Measurements from ENCODE around the gene EWSR1. TPM values are rescaled to one million over a fixed set of nuclear protein-coding genes. Genes with fewer than 3 reads are reported as not detected.

EWSR1 gene
- total RNA-seq, 1 experiment from 2014 or later, result 211 TPM

GRCh38 chr22:29310065-29310862, 42.2 kb downstream of the EWSR1 start:
- in situ Hi-C loops (cut with HindIII; ENCODE audit: low pct_unique_long_range_greater_than_20kb, low sequenced_read_pairs), result no loop called here
- no peak for DNase-seq (ENCODE audit: low read depth, low spot score)

GRCh38 chr22:29310863-29311339, 42.8 kb downstream of the EWSR1 start:
- in situ Hi-C loops (cut with HindIII; ENCODE audit: low pct_unique_long_range_greater_than_20kb, low sequenced_read_pairs), result no loop called here
- peak; percentile 85 for DNase-seq (ENCODE audit: low read depth, low spot score)

- DNase-seq (ENCODE audit: low read depth, low spot score), result no peak
- in situ Hi-C loops (cut with HindIII; ENCODE audit: low pct_unique_long_range_greater_than_20kb, low sequenced_read_pairs), result no loop called here
Observed at GRCh38 chr22:29311464-29312217, 43.6 kb downstream of the EWSR1 start.

- in situ Hi-C loops (cut with HindIII; ENCODE audit: low pct_unique_long_range_greater_than_20kb, low sequenced_read_pairs), result no loop called here
- peak; percentile 36 for DNase-seq (ENCODE audit: low read depth, low spot score)
Observed at GRCh38 chr22:29312218-29313125, 44.4 kb downstream of the EWSR1 start.

- DNase-seq (ENCODE audit: low read depth, low spot score), result peak; percentile 40
- in situ Hi-C loops (cut with HindIII; ENCODE audit: low pct_unique_long_range_greater_than_20kb, low sequenced_read_pairs), result no loop called here
Observed at GRCh38 chr22:29313126-29313575, 45.1 kb downstream of the EWSR1 start.

- in situ Hi-C loops (cut with HindIII; ENCODE audit: low pct_unique_long_range_greater_than_20kb, low sequenced_read_pairs), result no loop called here
- DNase-seq (ENCODE audit: low read depth, low spot score), result no peak
Observed at GRCh38 chr22:29313576-29314466, 45.8 kb downstream of the EWSR1 start.

GRCh38 chr22:29314537-29315285, 46.6 kb downstream of the EWSR1 start:
- no peak for DNase-seq (ENCODE audit: low read depth, low spot score)
- in situ Hi-C loops (cut with HindIII; ENCODE audit: low pct_unique_long_range_greater_than_20kb, low sequenced_read_pairs), result no loop called here

- in situ Hi-C loops (cut with HindIII; ENCODE audit: low pct_unique_long_range_greater_than_20kb, low sequenced_read_pairs), result no loop called here
- DNase-seq (ENCODE audit: low read depth, low spot score), result no peak
Observed at GRCh38 chr22:29315286-29316140, 47.4 kb downstream of the EWSR1 start, which contains the start of gene RASL10A. TSS of gene RASL10A (minus strand) at chr22:29315697. CDS start at chr22:29315246, 451 bp downstream.

- in situ Hi-C loops (cut with HindIII; ENCODE audit: low pct_unique_long_range_greater_than_20kb, low sequenced_read_pairs), result no loop called here
- no peak for DNase-seq (ENCODE audit: low read depth, low spot score)
Observed at GRCh38 chr22:29316141-29316828, 48.2 kb downstream of the EWSR1 start.

GRCh38 chr22:29317827-29318454, 49.9 kb downstream of the EWSR1 start:
- no peak for DNase-seq (ENCODE audit: low read depth, low spot score)
- in situ Hi-C loops (cut with HindIII; ENCODE audit: low pct_unique_long_range_greater_than_20kb, low sequenced_read_pairs), result no loop called here

GRCh38 chr22:29319072-29319471, 51.0 kb downstream of the EWSR1 start:
- in situ Hi-C loops (cut with HindIII; ENCODE audit: low pct_unique_long_range_greater_than_20kb, low sequenced_read_pairs), result no loop called here

GRCh38 chr22:29320546-29320945, 52.5 kb downstream of the EWSR1 start:
- in situ Hi-C loops (cut with HindIII; ENCODE audit: low pct_unique_long_range_greater_than_20kb, low sequenced_read_pairs), result no loop called here
- DNase-seq (ENCODE audit: low read depth, low spot score), result peak; percentile 62

More at GRCh38 chr22:29319072-29319471, 51.0 kb downstream of the EWSR1 start:
- no peak for DNase-seq (ENCODE audit: low read depth, low spot score)

- DNase-seq (ENCODE audit: low read depth, low spot score), result no peak
Observed at GRCh38 chr22:29323641-29324040, 55.6 kb downstream of the EWSR1 start.

GRCh38 chr22:29325356-29325755, 57.3 kb downstream of the EWSR1 start:
- in situ Hi-C loops (cut with HindIII; ENCODE audit: low pct_unique_long_range_greater_than_20kb, low sequenced_read_pairs), result no loop called here
- no peak for DNase-seq (ENCODE audit: low read depth, low spot score)

More at GRCh38 chr22:29323641-29324040, 55.6 kb downstream of the EWSR1 start:
- in situ Hi-C loops (cut with HindIII; ENCODE audit: low pct_unique_long_range_greater_than_20kb, low sequenced_read_pairs), result no loop called here

Data from SK-MEL-5 (cell line).